ENCODE data around the gene RTP2. TPM values are rescaled to one million over a fixed set of nuclear protein-coding genes. Genes with fewer than 3 reads are reported as not detected.

RTP2 gene
- total RNA-seq, 1 experiment from 2014 or later: not detected

DNA sequence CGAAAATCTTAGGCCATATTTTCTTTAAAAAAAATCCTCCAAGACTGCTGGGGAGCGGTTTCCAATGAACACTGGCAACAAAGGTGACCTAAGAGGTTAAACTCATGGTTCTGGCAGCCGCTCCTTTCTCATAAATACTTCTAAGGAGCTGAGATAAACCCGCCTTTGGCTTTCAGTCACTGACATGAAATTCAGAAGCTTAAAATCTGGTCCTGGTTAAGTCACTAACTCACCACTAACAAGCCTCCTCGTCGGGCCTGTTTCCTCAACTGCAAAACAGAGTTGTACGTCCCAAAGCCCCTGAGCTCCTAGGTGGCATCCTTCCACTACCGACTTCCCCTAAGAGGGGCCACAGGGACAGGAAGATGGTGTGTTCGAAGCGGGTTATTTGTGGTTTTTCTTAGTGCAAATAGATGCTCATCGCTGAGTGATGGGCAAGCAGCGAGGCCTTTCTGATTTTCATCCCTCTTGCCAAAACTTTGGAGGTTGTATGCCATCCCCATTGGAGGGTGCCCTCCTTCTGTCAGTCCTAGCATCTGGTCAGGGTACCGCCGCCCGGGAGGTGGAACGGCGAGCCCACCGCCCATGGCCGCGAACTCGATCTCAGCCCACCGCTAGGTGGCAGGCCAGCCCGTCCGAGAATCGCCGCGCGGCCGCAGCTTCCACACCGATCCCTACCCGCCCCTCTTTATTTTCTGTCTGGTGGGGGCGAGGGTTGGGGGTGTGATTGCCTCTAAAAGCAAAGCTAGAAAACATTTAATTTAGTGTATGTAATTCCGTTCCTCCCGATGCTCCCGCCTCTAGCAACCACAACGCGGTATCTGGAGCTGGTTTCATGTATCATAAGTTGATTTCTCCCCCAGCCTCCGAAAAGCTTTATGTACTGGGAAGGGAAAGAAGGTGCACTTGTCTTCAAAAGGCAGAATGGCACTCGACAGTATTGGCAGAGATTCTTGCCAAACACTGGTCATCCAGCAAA lies 38.4 kb upstream of the RTP2 start:
- ChIA-PET POLR2A (ENCODE audit: low non-redundant PET) (no interaction called here), CTCF (interaction anchor here (0.6 to 4.1 kb wide), 17 partner anchors 9 to 1532 kb away, joined by 3 to 116 read pairs (median 3); no protein-coding TSS in a partner anchor)
- no peak for TF ChIP-seq EZH2 (IDR thresholded peaks at IDR 0.05; ENCODE audit: borderline replicate concordance, low read depth, low read length, poor library complexity, severe bottlenecking)
- TF ChIP-seq, protein P1, sequence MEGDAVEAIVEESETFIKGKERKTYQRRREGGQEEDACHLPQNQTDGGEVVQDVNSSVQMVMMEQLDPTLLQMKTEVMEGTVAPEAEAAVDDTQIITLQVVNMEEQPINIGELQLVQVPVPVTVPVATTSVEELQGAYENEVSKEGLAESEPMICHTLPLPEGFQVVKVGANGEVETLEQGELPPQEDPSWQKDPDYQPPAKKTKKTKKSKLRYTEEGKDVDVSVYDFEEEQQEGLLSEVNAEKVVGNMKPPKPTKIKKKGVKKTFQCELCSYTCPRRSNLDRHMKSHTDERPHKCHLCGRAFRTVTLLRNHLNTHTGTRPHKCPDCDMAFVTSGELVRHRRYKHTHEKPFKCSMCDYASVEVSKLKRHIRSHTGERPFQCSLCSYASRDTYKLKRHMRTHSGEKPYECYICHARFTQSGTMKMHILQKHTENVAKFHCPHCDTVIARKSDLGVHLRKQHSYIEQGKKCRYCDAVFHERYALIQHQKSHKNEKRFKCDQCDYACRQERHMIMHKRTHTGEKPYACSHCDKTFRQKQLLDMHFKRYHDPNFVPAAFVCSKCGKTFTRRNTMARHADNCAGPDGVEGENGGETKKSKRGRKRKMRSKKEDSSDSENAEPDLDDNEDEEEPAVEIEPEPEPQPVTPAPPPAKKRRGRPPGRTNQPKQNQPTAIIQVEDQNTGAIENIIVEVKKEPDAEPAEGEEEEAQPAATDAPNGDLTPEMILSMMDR (conservative IDR thresholded peaks at IDR 0.05; ENCODE audit: low read depth, low read length): peak; percentile 93
- Histone ChIP-seq H3K27me3 (replicated peaks; ENCODE audit: insufficient read depth, low read depth, low read length, poor library complexity) (no peaks in the 10 kb centered on the region), H3K27ac (ENCODE audit: low read depth, low read length, poor library complexity, severe bottlenecking) (peak overlapping the region; percentile 67), H3K4me1 (ENCODE audit: insufficient read depth, low read length, poor library complexity, severe bottlenecking) (peaks cover 29% of the 10 kb centered on the region), H3K36me3 (ENCODE audit: insufficient read depth, low read length, poor library complexity, severe bottlenecking) (no peaks in the 10 kb centered on the region), H3K4me3 (ENCODE audit: low read depth, low read length, poor library complexity, severe bottlenecking) (peak overlapping the region; percentile 70), H3K9me3 (ENCODE audit: low read depth, low read length, poor library complexity, severe bottlenecking) (no peaks in the 10 kb centered on the region)
- DNase-seq (ENCODE audit: low spot score): peak; percentile 72
- intact Hi-C loops (cut with micrococcal nuclease; ENCODE audit: unreplicated experiment): loop anchor here (1.0 to 10.0 kb wide), 9 partner anchors 304 to 1214 kb away; partner anchors contain the start of gene LPP
- BruUV-seq (replicated peaks): no TSS peak

DNA sequence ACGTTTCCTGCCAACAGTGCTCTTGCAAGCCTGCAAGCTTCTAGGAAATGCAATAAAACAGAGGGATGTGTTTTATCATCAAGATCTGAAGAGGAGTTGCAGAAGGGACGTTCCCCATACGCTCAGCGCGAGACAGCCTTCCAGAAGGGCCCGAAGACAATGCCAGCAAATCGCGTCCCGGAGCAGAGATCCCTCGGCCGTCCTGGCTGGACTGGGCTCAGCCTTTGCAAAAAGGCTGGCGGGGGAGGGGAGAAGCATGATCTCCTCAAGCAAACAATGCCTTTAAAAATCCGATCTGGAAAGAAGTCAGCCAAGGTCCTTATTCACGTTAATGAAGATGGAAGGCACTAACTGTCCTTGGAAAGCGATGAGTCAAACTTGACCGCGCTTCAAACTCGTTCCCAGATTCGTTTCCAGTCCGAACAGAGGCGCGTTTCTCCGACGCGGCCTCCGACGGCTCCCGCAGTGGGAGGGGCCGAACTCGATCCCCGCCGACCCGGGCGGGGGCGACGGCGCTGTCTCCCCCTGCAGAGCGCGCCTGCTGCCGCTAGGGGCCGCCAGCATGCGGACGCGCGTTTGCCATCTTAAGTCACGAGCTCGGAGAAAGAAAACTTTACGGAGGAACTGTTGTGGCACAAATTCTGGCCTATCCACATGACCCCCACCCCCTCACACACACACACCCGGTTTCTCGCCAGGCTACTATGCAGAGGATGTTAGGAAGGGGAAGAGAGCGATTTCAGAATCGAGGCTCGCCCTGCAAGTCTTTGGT lies 37.4 kb upstream of the RTP2 start:
- H3K9me3 ChIP-seq (ENCODE audit: low read depth, low read length, poor library complexity, severe bottlenecking): no peaks in the 10 kb centered on the region
- intact Hi-C loops (cut with micrococcal nuclease; ENCODE audit: unreplicated experiment): loop anchor here (2.0 to 10.0 kb wide), 10 partner anchors 305 to 1493 kb away; partner anchors contain the start of gene LPP
- H3K27me3 ChIP-seq (replicated peaks; ENCODE audit: insufficient read depth, low read depth, low read length, poor library complexity): no peaks in the 10 kb centered on the region
- H3K4me1 ChIP-seq (ENCODE audit: insufficient read depth, low read length, poor library complexity, severe bottlenecking): peaks cover 29% of the 10 kb centered on the region
- TF ChIP-seq, protein P1 (conservative IDR thresholded peaks at IDR 0.05; ENCODE audit: low read depth, low read length): peak; percentile 98
- no peak for TF ChIP-seq EZH2 (IDR thresholded peaks at IDR 0.05; ENCODE audit: borderline replicate concordance, low read depth, low read length, poor library complexity, severe bottlenecking)
- BruUV-seq (replicated peaks): no TSS peak
- CTCF ChIA-PET: interaction anchor here (0.5 to 4.1 kb wide), 17 partner anchors 10 to 1533 kb away, joined by 3 to 116 read pairs (median 4); no protein-coding TSS in a partner anchor
- POLR2A ChIA-PET (ENCODE audit: low non-redundant PET): no interaction called here
- DNase-seq (ENCODE audit: low spot score): peak; percentile 91
- H3K4me3 ChIP-seq (ENCODE audit: low read depth, low read length, poor library complexity, severe bottlenecking): peak overlapping the region; percentile 70
- peak overlapping the region; percentile 65 for H3K27ac ChIP-seq (ENCODE audit: low read depth, low read length, poor library complexity, severe bottlenecking)
- peaks cover 2% of the 10 kb centered on the region for H3K36me3 ChIP-seq (ENCODE audit: insufficient read depth, low read length, poor library complexity, severe bottlenecking)

DNA sequence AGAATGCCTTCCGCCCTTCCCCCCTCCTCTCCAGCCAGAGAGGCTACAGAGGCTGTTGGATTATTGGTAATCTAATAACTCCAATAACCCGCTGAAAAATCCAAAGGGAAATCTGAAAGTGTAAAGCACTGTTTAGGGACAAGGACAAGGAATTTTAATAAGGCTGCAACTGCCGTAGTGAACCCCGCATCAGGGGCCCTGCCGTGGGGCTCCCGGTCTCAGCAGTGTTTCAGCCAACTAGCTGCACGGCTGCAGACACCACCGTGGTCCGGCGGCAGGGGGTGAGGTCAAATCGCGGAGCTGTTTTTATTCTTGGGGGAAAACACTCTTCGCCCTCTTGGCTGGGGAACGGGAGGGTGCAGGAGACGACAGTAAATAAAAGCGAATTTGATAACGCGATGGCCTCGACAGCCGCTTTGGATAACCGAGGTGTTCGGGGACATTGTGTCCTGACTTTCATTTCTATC lies 36.8 kb upstream of the RTP2 start:
- BruUV-seq (replicated peaks): no TSS peak
- no peak for TF ChIP-seq EZH2 (IDR thresholded peaks at IDR 0.05; ENCODE audit: borderline replicate concordance, low read depth, low read length, poor library complexity, severe bottlenecking)
- TF ChIP-seq, protein P1 (conservative IDR thresholded peaks at IDR 0.05; ENCODE audit: low read depth, low read length): 0 out of 2 replicates have a peak, but pooled peaks have one; percentile 21
- H3K27ac ChIP-seq (ENCODE audit: low read depth, low read length, poor library complexity, severe bottlenecking): peak overlapping the region; percentile 65
- CTCF ChIA-PET: interaction anchor here (0.5 to 4.1 kb wide), 7 partner anchors 858 to 1410 kb away, joined by 3 to 116 read pairs (median 3); no protein-coding TSS in a partner anchor
- intact Hi-C loops (cut with micrococcal nuclease; ENCODE audit: unreplicated experiment): loop anchor here (2.0 kb wide), 2 partner anchors 1410 to 1494 kb away; no protein-coding TSS in a partner anchor
- peak overlapping the region; percentile 70 for H3K4me3 ChIP-seq (ENCODE audit: low read depth, low read length, poor library complexity, severe bottlenecking)
- POLR2A ChIA-PET (ENCODE audit: low non-redundant PET): no interaction called here
- DNase-seq (ENCODE audit: low spot score): no peak
- peaks cover 29% of the 10 kb centered on the region for H3K4me1 ChIP-seq (ENCODE audit: insufficient read depth, low read length, poor library complexity, severe bottlenecking)
- no peaks in the 10 kb centered on the region for H3K9me3 ChIP-seq (ENCODE audit: low read depth, low read length, poor library complexity, severe bottlenecking)
- no peaks in the 10 kb centered on the region for H3K27me3 ChIP-seq (replicated peaks; ENCODE audit: insufficient read depth, low read depth, low read length, poor library complexity)
- H3K36me3 ChIP-seq (ENCODE audit: insufficient read depth, low read length, poor library complexity, severe bottlenecking): peaks cover 6% of the 10 kb centered on the region
